Lower leg skin (tissue), 3 donors: ENCODE results near the gene NOSIP.

ENCODE experiments used
- CTCF ChIP-seq, 3 donors: fragments of 450-650 bp; IDR thresholded peaks; one replicate each; pipeline ENCODE4 v1.5.1; 2016; ENCODE audit warnings: antibody characterized with exemption in 3 of 3, mild to moderate bottlenecking in 3 of 3, moderate library complexity in 2 of 3
- POLR2A ChIP-seq, 2 donors: fragments of 450-650 bp; IDR thresholded peaks; one replicate each; pipeline ENCODE4 v1.6.1; 2016 to 2017; ENCODE audit warnings: antibody characterized with exemption in 2 of 2, mild to moderate bottlenecking in 1 of 2, moderate library complexity in 1 of 2

GRCh38 chr19:49597703-49597974 is 17.3 kb upstream of the NOSIP start:
- TF ChIP-seq CTCF (IDR thresholded peaks at IDR 0.05) (no peak), POLR2A (IDR thresholded peaks at IDR 0.05) (no peak)
